Omental fat pad (tissue), 4 donors: ENCODE results near the gene KIF4A. TPM values are rescaled to one million over a fixed set of nuclear protein-coding genes. Genes with fewer than 3 reads are reported as not detected.

Experiments
- ATAC-seq: fragments of 150-250 bp; one replicate; pipeline ENCODE4 v1.9.1; 2016; ENCODE audit warnings: mild to moderate bottlenecking, moderate library complexity; ENCODE audit not compliant: low FRiP score
- DNase-seq: peaks from one replicate; pipeline ENCODE4 v3.0.0-alpha.2; 2019; ENCODE audit warnings: low spot score
- CTCF ChIP-seq, 3 donors: fragments of 450-650 bp; IDR thresholded peaks; one replicate each; pipeline ENCODE4 v1.5.1; 2016 to 2017; ENCODE audit warnings: antibody characterized with exemption in 3 of 3, mild to moderate bottlenecking in 3 of 3, moderate library complexity in 2 of 3
- total RNA-seq, 4 donors: library from RNA; depleted of rRNA; stranded (reverse); fragments of >200 nt; gene quantifications; one replicate each; pipeline ENCODE4 v1.1.0, GENCODE V29; 2016

The KIF4A gene
- total RNA-seq, 4 donors from 2014 or later = 0.09 to 1.2 (median 0.32) TPM; not detected in 1

DNA sequence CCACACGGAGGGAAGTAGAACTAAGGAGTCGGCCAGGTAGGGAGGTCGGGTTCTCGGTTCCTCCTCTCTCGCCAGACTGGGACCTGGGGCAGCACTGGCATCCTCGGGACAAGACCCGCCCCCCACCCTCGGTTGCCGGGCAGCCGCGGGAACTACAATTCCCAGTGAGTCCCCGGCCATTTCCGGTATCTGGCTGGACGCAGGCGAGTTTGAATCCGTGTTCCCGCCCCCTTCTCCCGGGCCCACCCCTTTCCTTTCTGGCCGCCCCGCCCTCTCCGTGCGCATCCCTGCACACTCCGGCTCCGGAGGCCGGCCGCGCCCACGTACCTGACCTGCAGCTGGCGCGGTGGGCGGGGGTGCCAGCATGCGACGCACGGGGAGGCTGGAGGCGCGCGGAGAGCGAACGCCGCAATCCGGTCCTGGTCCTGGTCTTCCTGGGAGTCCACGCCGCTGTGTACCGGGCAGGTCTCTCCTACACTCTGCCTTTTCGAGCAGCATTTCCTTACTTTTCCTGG is 144.5 kb downstream of the KIF4A start:
- TF ChIP-seq CTCF (IDR thresholded peaks at IDR 0.05) = no peak
- peak; percentile 86 for ATAC-seq
- DNase-seq = peak; percentile 53

DNA sequence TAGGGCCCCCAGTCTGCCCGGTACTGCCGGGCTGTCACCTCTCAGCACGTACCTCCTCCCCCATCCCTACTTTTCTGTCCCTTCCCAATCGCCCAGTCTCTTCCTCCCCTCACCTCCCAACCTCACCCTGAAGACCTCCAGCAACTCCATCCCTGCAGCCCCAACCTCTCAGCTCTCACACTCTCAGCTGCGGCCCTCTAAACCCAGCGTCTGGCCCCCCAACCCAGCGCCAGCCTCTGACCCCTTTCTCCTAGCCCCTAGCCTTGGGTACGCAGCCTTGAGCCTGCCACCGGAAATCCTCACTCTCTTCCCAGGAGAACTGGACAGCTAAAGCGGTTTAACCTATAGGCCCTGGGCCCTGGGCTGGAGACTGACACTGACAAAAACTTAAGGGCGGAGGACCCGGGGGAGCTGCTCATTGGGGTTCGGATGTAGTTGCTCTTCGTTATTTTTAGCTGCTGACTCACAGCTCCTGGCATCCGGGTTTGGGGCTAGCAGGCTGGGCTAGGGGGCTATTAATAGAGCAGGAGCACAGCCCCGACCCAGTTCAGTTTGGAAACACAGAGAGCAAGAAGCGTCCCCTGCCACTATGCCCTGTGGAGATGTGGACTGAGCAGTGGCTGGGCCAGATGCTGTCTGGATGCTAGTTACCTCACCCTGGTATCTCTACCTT is 145.1 kb downstream of the KIF4A start:
- no peak for TF ChIP-seq CTCF (IDR thresholded peaks at IDR 0.05)
- no peak for DNase-seq
- ATAC-seq = no peak

DNA sequence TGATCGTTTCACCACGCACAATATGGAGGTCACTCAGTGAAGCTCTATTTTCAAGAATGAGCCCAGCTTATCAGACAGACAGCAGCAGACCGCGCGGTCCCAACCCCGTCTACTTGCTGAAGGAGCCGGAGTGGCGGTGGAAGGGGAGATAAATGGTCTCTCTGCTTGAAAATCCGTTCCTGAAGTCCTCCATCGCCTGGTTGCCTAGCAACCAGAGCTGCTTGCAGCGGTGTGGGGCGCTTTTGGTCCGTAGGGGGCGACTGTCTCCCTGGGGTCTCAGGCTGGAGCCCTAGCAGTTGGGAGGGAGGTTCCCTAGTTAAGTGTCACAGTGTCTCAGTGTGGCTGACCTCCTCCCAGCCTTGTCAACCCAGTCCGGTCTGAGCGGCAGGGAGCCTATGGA is 146.4 kb downstream of the KIF4A start:
- no peak for TF ChIP-seq CTCF (IDR thresholded peaks at IDR 0.05)
- ATAC-seq (no peak), DNase-seq (no peak)

DNA sequence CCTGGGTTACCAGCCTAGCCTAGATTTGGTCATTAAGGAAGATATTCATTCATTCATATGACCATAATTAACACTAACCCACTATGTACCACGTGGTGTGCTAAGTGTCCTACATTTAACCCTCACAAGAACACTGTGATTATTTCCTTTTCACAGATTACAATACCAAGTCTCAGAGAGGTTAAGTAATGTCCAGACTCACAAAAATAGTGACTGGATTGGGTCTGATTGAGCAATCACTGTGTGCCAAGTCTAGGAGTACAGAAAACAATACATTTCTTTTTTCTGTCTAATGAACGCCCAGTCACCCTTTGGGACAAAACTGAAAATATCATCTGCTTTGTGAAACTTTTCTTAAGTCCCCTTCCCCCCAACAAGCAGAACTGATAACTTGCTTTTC is 147.1 kb downstream of the KIF4A start:
- DNase-seq (no peak), ATAC-seq (no peak)
- TF ChIP-seq CTCF (IDR thresholded peaks at IDR 0.05) = no peak

DNA sequence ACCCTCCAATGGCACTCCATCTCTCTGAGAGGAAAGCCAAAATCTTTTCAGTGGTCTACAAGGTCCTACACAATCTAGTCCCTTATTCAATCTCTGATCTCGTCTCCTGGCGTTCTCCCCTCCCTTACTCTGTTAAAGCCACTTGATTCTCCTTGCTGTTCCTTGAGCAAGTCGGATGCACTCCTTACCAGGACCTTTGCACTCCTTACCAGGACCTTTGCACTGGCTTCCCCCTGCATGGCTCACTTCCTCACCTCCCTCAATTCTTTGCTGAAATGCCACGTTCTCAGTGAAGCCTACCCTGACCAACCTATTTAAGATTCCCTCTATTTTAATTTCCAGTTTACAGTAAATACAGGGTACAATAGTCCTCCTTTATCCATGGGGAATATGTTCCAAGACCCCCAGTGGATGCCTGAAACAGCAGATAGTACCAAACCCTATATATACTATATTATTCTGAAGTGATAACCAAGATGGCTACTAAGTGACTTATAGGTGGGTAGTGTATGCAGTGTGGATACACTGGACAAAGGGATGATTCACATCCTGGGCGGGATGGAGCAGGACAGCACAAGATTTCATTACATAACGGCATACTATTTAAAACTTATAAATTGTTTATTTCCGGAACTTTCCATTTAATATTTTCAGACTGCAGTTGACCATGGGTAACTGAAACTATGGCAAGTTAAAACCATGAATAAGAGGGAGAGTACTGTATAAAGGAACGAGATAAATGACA is 148.2 kb downstream of the KIF4A start:
- no peak for ATAC-seq

GRCh38 chrX:70439016-70439415 is 149.1 kb downstream of the KIF4A start:
- no peak for ATAC-seq
- TF ChIP-seq CTCF (IDR thresholded peaks at IDR 0.05) = no peak
- DNase-seq = no peak

More for the DNA sequence above, 148.2 kb downstream of the KIF4A start:
- TF ChIP-seq CTCF (IDR thresholded peaks at IDR 0.05) = no peak
- no peak for DNase-seq
